A172 (cell line): Measurements from ENCODE around the gene TENM4. TPM values are rescaled to one million over a fixed set of nuclear protein-coding genes. Genes with fewer than 3 reads are reported as not detected.

ENCODE experiments used
- DNase-seq: peaks from one replicate; pipeline ENCODE4 v3.0.0-alpha.2; 2015; ENCODE audit warnings: low spot score
- total RNA-seq: library from RNA; depleted of rRNA; stranded (reverse); fragments of >200 nt; shearing (Covaris generic); gene quantifications from 2 replicates; pipeline ENCODE4 v1.2.3, GENCODE V29; 2014; rRNA removed

The TENM4 gene
- 0.19 and 0.91 TPM in 2 replicates for total RNA-seq

DNA sequence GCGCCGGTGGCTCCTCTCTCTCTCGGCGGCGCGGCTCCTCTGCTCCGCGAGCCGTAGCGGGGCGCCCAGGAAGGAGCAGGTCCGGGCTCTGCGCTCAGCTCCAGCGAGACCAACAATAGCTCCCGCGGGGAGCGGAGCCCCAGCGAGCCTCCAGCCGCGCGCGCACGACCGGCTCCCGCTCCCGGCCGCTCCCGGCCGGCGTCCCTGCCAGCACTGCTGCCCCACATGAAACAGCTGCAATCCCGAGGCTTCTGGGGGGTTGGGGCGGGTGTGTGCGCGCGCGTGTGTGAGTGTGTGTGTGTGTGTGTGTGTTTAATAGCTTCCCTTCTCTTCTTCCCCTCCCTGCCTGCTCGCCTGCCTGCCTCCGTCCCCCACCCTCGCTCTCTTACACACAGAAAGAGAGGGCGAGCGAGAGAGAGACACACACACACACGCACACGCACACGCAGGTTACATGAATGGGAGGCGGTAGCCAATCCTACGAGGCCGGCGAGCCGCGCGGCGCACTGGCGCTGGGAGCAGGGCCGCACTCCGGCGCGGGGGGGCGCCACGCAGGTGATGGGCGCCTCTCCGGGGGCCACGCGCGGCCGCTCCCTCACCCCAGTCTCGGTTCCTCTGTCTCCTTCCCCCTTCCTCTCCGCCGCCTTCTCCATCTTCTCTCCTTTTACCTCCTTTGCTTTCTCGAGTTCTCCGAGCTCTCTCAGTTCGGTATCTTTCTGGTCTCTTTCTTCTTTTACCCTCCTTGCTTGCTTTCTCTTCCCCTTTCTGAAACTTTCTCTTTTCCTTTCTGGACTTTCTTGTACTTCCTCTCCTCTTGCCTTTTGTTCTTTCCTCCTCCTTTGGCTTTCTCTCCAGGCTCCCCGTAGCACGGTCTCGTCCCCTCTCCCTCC is at the start of gene TENM4:
TSS of gene TENM4 (minus strand) at position 460 of the 890 bp plus-strand sequence. CDS start 371,086 bp downstream, outside the sequence.
- DNase-seq = peak; percentile 26

DNA sequence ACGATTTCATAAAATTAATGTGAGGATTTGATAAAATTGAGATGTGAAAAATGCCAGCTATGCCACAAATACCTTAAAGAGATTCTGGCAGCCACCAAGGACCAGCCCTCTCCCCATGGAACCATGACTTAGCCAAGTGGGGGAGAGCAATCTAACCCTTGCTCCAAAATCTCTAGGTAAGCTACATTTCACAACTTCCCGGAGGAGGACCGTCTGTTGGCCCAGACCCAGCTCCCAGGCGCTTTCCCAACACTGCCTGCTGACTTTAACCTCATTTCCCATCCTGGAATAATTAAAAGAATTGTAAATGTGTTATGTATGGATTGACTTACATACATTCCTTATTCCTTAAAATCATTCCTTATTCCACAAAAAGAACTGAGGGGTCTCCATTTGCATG is 47.5 kb upstream of the TENM4 start:
- no peak for DNase-seq

DNA sequence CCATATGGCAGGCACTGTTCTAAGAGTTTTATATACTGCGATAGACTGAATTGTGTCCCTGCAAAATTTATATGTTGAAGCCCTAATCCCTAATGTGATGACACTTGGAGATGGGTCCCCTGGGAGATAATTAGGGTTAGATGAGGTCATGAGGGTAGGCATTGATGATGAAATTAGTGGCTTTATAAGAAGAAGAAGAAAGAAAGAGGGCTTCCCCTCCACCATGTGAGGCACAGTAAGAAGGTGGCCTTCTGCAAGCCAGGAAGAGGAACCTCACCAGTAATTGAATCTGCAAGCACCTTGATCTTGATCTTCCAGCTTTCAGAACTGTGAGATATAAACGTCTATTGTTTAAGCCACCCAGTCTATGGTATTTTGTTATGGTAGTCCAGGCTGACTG is 46.6 kb upstream of the TENM4 start:
- no peak for DNase-seq

DNA sequence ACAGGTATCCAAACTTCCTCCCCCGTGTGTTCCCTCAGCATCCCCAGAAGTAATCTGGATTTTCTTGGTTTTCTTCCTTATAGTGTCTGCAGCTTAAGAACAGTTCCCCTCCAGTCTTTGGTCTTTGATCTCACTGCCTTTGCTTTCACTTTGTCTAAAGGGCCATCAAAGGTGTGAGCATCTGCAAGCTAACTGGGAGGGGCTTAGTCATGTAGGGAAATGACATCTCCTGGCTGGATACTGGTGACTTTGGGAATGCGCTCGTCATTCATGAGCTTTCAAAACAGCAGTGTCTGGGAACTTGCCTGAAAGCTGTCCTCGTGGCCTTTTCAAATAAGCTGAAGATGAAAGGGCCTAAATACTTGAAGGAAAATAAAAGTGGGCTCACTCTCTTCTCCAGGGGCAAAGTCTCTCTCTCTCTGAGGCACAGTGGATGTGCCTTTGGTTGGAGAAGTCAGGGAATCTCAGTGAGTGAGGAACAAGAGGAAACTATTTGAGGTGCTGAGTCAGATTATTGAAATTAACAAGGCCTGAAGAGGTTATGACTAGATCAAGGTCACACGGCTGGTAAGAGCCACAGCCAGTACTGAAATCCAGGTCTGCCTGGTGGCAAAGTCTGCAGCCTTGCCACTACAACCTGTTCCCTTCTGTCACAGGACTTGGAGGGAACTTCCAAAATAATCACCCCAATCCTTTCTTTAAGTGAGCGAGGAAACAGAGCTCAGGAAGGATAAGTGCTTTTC is 45.6 kb upstream of the TENM4 start:
- no peak for DNase-seq

DNA sequence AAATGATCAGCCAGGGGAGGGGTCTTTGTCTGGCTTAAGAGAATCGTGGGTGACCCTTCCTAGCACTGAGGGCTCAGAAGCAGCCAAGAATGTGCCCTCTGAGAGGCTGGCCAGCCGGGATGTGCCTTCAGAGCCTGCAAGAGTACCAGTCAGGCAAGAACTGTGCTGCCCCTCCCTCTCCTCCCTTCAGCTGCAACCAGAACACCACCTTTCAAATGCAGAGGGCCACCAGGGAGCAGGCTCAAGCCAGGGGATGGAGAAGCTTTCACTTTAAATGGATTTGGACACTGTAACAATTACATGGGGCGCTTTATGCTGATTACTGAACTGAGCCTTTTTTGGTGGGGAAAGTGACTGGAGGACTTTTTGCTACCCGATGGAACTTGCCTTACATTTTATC is 44.9 kb upstream of the TENM4 start:
- DNase-seq = no peak

DNA sequence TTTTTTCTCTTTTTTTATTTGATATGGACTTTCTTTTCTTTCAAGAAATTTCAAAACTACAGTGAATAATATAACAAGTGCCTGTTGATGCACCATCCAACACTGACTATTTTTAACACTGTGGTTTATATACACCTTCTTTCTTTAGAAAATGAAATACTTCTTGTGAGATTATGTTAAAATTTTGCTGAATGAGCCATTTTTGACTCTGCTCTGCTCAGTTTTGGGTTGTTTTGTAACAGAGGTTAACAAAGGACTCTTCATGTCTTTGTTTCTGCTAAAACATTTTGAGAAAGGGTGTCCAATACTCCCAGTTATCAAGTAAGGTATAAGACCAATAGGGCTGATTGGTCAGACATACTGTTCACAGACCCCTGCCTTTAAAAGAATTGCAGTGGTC is 44.0 kb upstream of the TENM4 start:
- DNase-seq = no peak

DNA sequence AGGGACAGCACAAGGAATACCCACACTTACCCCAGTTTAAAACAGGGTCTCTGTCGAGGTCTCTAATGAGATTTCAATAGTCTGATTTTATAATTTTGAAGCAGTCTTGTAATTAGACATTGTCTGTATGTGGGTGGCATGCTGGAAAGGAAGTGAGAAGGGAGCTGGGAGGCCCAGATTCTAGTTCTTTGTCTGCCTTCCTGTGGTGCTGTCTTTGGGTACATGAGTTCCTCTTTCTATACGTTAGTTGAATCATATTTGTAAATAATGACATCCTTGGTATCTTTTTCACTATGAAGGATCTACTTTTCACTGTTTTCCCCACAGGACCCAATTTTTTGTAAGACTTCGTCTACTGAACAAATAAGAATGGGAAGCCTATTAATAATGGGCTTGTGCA is 42.0 kb upstream of the TENM4 start:
- DNase-seq = no peak

DNA sequence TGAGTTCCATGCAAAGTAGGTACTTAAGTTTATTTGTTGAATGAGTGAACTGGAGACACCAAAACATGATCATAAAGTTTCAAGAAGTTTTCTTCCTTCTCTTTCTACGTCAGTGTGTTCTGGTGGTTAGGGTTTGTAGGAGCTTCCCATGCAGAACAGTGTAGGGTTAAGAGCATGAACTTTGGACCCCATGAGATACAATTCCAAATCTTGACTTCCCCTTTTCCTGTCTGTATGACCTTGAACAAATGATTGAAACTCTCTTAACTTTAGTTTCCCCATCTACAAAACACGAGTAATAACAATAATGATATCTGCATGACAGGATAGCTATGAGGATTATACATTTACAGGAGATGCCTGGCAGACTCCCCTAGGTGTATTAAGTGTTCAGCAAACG is 41.0 kb upstream of the TENM4 start:
- DNase-seq = no peak

DNA sequence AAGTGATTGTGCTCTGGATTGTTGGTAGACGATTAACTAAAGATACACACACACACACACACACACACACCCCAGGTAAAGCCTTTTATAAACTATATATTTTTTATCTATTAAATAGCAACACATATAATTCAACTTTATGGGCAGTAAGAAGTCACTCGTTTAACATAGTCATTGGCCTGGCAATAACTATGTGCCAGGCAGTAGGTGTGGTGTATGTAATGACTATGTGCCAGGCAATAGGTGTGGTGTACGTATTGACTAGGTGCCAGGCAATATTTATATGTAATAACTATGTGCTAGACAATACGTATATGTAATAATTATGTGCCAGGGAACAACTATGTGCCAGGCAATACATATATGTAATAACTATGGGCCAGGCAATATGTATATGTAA is 40.0 kb upstream of the TENM4 start:
- DNase-seq = no peak

DNA sequence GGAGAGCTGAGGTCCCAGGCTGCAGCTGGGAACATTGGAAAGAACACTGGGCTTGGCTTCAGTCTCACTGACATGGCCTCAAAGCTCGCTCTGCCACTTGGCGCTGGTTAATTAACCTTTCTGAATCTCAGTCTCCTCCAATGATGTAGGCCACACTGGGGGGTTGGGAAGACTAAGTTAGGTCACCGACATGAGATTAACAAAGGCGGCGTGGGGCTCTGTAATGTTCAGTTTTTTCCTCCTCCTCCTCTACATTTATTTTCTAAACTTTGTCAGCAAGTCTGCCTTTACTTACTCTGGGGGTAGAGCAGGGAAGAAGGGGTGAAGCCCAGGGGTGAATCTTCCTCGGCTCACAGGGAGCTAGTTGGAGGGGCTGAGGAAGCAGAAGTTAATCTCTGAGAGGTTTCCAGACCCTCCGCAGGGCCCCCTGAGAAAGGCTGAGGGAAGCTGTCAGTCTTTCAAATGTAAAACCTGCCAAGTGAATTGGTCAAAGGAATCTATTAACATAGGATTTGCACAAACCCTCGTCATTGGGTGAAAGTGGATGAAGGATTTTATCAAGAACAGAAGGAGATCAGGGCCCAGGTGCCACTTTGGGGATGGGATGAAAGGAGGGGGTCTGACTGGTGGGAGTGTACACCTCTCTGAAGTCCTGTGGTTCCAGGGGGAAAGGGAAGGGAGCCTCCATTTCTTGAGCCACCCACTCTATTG is 32.1 kb upstream of the TENM4 start:
- DNase-seq = no peak

DNA sequence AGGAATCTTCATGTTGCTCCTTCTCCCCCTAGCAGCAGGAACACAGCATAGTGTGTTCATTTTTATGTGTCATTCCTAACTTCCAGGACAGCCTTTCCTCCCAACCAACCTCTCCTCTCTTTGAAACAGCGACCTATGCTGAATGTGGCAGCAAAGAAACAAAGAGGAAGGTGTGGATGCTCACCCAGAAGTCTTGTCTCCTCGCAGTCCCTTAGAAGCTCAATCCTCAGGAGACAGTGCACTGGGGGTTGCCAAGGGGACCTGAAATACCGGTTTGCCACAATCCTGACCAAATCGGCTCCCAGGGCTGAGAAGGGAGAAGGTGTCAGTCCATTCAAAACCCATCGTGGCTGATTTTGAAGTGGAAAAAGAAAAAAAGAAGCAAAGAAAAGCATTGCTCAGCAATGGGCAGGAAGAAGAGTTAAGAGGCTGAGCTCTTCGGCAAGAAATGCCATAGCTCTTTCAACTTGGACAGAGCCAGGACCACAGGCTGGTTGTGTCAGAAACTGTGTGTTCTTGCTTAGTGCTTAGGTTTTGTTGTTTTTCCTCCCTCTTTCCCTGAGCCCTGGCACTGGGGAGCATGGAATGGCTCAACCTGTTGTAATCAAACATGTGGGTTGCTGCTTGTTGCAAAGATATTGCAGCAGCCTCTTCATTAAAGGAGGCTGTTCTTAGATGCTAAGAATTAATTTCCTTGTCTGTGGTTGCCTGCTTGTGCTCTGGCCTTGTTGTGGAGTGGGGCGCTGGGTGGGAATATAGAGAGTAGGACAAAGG is 30.4 kb upstream of the TENM4 start:
- no peak for DNase-seq

DNA sequence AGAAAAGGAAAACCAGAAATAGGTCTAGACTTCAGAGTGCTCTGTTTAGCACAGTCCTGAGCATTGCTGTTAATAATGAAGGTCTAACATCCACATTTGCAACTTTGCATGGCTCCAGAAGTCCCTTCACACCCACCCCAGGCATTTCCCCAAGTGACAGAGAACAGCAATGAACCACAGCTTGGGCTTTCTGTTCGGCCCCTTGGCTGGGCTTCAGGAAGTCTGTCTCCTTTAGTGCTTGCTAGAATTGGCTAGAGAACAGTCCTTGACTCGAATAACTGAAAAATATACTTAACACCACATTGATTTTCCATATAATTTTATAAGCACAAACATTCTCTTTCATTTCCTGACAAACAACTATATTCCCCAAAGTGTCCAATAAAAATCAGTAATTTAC is 29.3 kb upstream of the TENM4 start:
- no peak for DNase-seq

DNA sequence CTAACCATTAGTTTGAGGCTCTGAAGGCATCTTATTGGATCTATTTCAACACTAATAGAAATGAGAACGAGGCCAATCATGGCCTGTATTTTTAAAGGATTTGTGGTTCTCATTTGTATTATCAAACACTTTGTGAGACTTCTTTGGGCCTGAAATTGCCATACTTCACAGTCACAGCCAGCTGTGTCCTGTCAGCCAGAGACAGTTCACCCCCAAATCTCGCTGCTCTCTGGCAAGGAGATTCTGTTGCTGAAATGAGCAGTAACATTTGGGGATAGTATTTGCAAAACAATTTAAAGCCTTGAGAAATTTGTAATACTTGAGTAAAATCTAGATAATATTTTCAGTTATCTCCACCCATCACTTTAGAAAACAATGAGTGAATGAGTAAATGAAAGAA is 26.9 kb upstream of the TENM4 start:
- no peak for DNase-seq

DNA sequence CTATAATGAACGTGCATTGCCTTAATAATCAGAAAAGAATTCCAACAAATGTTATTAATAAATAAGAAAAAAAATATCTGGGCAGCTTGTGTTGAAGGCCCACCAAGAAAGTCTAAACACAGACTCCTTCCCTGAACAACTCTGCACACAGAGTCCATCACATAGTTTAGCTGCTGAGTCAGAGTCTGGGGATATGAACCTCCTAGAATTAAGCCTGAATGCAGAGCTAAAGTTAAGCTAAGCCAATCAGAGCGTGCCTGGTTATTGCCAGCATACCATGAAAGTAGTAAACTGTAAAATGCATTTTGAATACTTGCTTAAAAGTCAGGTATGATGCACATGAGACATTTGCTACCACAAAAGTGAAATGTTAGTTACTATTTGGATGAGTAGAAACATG is 25.6 kb upstream of the TENM4 start:
- DNase-seq = peak; percentile 32

DNA sequence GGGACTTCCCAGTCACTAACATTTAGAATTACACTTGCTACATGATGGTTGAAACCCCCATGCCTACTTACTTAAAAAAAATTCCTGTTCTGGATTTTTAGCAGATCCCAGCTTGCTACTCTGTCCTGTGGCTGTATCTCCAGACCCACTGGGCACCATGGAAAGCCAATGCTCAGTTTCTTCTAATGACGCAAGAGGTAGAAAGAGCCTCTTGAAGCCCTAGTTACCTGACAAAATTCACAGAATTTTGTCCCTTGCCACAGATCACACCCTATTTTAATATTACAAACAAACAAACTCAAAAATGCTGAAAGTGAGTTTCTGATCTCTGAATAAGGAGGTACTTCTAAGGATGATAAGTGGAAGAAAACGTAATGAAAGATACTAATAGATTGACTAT is 24.3 kb upstream of the TENM4 start:
- no peak for DNase-seq

DNA sequence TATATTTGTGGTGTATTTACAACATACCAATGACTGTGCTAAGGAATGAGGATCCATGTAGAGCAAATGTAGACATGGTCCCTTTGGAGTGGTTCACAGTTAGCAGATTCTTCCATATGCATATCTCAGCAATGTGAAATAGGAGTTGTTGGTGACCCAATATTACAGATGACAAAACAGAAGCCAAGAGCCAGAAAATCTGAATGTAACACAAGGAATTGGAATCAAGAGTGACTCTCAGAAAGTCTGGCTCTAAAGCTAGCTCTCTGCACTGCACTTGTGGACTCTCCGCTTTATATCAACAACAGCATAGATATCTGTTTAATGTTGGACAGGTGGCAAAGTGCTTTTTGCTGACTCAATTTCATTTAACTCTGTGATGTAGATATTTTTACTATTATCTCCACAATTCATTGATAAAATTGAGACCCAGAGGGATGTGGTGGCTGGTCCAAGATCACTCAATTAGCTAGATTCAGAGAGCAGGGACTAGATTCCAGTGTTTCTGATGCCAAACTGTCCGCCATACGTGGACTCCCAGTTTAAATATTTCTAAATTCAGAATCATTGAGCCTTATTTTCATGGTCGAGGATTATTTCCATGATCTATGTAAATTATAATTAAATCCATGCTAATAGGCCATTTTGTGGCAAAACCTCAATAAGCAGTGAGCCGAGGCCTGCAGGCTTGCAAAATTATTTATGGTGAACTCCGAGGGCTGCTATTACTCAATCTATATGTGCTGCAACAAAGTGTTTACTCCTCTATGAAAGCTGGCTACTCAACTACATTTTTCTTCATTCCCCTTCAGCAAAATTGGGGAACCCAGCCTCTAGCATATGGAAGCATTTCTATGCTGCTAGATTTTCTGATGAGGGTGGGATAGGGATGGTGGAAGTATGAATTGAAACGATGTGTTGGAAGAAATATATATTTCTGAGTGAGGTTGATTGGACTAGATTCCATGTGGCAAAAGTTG is 21.1 kb upstream of the TENM4 start:
- DNase-seq = no peak

DNA sequence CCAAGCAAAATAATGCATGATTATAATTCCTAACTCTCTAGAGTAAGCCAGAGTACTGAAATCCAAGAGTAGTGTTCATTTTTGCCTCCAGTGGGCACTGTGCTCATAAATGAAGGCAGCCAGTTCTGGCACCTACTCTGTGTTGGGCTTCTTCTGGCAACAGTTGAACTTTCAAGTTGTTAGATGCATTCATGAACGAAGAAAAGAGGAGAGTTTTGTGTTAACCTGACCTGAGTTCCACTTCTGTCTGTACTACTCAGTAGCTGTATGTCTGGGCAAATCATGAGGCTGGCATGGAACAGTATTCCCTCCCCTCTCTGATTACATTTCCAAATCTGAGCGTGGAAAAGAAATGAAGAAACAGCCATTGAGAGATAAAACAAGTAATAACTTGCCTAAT is 20.3 kb upstream of the TENM4 start:
- DNase-seq = peak; percentile 34

DNA sequence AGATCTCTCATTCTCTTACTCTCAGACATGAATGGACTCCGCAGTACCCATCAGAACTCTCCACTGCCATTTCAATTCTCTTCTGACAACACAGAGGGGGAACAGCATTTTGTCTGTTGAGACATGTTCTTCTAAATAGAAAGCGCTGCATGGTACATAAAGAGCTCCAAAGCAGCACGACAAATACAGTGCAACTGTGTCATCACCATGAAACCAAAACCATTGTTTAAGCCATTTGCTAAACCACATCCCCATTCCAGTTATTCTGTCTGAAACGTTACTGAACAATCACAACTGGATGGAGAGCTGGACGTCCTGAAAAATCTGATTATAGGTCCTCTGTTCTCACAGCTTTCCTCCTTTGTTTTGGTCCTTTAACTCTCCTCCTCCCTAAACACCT is 17.9 kb upstream of the TENM4 start:
- DNase-seq = no peak

DNA sequence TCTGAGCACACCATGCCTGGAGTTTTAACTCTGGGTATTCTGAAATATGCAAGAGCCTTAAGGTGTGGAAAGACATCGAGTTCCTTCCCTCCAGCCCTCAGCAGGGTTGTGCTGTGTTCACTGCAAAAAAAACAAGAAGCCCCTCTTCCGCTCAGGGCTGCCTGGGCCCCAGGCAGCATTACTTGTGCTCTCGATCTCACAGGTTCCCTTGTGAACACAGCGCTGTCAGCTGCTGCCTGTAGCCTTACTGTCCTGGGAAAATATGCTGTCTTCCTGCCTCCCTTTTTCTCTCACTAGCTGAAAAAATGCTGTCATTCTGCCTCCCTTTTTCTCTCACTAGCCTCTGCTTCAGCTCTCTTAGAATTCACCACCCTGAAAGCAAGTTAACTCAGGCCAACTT is 15.7 kb upstream of the TENM4 start:
- no peak for DNase-seq

DNA sequence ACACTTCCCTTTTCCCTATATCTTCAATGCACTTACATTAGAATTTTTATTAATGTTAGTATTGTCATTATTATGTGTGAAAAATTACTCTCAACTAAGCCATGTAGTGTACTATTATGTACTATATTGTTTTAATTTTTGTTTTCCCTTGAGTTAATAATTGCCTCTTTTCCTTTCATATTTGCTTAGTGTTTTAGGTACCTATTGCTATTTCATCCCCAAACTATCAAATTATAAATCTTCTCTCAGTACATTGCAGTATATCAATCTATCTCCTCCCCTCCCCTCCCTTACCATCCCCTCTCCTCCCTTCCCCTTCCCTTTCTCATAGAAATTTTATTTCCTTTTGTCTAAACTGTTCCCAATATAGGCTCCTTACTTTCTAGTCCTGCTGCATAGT is 12.8 kb upstream of the TENM4 start:
- no peak for DNase-seq

DNA sequence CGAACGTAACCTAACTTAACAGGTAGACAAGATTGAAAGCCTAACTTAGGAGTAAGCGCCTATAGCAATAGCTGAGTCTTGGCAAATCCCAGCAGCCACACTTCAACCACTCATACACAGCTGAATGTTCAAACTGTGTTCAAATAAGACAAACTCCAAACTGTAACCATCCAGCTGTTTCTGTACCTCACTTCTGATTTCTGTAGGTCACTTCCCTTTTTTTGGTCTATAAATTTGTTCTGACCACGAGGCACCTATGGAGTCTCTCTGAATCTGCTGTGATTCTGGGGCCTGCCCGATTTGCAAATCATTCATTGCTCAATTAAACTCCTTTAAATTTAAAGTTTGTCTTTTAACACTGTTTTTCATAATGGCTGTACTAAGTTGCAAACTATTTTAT is 8.2 kb upstream of the TENM4 start:
- DNase-seq = no peak
